ENCODE data around the gene IP6K1. TPM values are rescaled to one million over a fixed set of nuclear protein-coding genes. Genes with fewer than 3 reads are reported as not detected.

IP6K1 gene
- total RNA-seq, 1 donor: 47.9 TPM

GRCh38 chr3:49747792-49748480, 38.4 kb downstream of the IP6K1 start:
- no peak overlapping the region for H3K4me3 ChIP-seq (ENCODE audit: low read depth, low read length)
- DNase-seq (ENCODE audit: low read depth): peak; percentile 80
- TF ChIP-seq, protein P1, sequence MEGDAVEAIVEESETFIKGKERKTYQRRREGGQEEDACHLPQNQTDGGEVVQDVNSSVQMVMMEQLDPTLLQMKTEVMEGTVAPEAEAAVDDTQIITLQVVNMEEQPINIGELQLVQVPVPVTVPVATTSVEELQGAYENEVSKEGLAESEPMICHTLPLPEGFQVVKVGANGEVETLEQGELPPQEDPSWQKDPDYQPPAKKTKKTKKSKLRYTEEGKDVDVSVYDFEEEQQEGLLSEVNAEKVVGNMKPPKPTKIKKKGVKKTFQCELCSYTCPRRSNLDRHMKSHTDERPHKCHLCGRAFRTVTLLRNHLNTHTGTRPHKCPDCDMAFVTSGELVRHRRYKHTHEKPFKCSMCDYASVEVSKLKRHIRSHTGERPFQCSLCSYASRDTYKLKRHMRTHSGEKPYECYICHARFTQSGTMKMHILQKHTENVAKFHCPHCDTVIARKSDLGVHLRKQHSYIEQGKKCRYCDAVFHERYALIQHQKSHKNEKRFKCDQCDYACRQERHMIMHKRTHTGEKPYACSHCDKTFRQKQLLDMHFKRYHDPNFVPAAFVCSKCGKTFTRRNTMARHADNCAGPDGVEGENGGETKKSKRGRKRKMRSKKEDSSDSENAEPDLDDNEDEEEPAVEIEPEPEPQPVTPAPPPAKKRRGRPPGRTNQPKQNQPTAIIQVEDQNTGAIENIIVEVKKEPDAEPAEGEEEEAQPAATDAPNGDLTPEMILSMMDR (IDR thresholded peaks at IDR 0.05; ENCODE audit: insufficient read depth, low read depth, low read length): no peak

GRCh38 chr3:49745986-49746385, 40.4 kb downstream of the IP6K1 start:
- DNase-seq (ENCODE audit: low read depth): peak; percentile 50
- TF ChIP-seq, protein P1 (IDR thresholded peaks at IDR 0.05; ENCODE audit: insufficient read depth, low read depth, low read length): no peak
- H3K4me3 ChIP-seq (ENCODE audit: low read depth, low read length): no peak overlapping the region

DNA sequence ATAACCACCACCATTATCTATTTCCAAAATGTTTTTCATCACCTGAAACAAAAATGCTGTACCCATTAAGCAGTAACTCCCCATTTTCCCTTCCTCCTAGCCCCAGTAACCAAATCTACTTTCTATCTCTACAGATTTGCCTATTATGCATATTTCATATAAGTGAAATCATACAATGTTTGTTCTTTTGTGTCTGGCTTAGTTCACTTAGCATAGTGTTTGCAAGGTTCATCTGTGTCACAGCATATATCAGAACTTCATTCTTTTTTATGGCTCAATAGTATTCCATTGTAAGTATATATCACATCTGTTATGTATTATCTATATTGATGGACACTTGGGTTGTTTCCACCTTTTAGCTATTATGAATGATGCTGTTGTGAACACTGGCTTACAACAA, 45.9 kb downstream of the IP6K1 start:
- no peak overlapping the region for H3K4me3 ChIP-seq (ENCODE audit: low read depth, low read length)
- DNase-seq (ENCODE audit: low read depth): no peak
- TF ChIP-seq, protein P1 (IDR thresholded peaks at IDR 0.05; ENCODE audit: insufficient read depth, low read depth, low read length): no peak

DNA sequence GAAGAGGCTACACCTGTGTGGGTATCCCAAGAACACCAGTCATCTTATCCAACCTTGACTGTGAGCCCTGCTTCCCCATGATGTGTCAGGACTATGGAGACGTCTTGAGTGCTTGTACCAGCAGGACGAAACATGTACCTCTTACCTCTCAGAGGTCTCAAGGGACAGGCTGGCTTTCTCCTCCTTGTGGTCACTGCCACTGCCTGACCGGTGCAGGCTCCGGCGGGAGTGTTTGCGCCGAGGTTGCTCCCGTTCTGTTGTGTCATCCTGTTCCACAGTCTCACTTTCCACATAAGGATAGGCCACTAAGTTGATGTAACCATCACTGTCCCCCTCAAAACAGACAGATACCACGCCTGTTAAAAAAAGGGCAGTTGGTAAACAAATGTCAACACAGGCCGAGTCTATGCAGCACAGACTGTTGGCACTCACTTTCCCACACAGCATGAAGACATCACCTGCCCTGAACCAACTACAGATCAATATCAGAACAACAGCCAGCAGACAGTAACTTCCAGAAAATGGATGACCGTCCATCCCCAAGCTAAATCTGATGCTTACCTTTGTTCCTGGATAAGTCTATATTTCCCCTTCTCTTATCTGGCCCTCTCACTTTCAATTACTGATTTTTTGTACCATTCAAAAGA, 48.2 kb downstream of the IP6K1 start:
- TF ChIP-seq, protein P1 (IDR thresholded peaks at IDR 0.05; ENCODE audit: insufficient read depth, low read depth, low read length): no peak
- DNase-seq (ENCODE audit: low read depth): no peak
- no peak overlapping the region for H3K4me3 ChIP-seq (ENCODE audit: low read depth, low read length)

GRCh38 chr3:49734752-49735151, 51.6 kb downstream of the IP6K1 start:
- no peak for DNase-seq (ENCODE audit: low read depth)
- no peak overlapping the region for H3K4me3 ChIP-seq (ENCODE audit: low read depth, low read length)
- TF ChIP-seq, protein P1 (IDR thresholded peaks at IDR 0.05; ENCODE audit: insufficient read depth, low read depth, low read length): no peak

- H3K4me3 ChIP-seq (ENCODE audit: low read depth, low read length): no peak overlapping the region
- peak; percentile 36 for DNase-seq (ENCODE audit: low read depth)
Observed at GRCh38 chr3:49733551-49733950, 52.8 kb downstream of the IP6K1 start.

More at GRCh38 chr3:49733551-49733950, 52.8 kb downstream of the IP6K1 start:
- TF ChIP-seq, protein P1 (IDR thresholded peaks at IDR 0.05; ENCODE audit: insufficient read depth, low read depth, low read length): no peak

Measured in fibroblast of villous mesenchyme (primary cell).